ENCODE measurements around the gene SERPINA6.
"Not testable (repeated sequence)": the region's sequence is repeated elsewhere in the genome, so short reads cannot be mapped to it uniquely, and the experiment has no call there.

Gene SERPINA6

DNA sequence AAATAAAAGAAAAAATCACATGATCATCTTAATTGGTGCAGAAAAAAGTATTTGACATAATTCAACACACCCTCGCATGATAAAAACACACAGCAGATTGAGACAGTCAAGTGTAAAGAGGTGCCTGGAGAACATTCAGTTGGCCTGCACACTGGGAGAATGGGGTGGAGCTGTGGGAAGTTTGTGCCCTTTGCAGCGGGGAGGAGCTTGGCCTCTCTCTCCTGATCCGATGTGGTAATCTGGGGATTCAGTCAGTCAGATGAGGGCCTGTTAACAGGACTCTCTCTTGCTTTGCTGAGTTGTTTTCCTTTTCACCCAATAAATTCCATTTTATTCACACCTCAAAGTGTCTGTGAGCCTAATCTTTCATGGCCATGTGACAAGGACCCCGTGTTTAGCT, 5.9 kb downstream of the SERPINA6 start:
- Mint-ChIP-seq H3K27ac (no peak overlapping the region), H3K36me3 (ENCODE audit: low read depth) (no peaks in the 10 kb centered on the region)

DNA sequence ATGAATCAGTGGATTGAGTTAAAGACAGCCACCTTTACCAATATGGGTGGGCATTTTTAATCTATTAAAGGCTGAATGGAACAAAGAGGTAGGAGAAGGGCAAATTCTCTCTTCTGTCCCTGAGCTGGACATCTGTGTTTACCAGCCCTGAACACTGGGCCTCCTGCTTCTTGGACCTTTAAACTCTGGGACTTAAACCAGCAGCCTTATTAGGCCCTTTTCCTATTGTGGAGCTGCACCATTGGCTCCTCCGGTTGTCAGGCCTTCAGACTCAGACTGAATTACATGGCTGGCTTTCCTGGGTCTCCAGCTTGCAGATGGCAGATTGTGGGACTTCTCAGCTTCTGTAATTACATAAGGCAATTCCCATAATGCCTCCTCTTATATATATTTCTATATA, 6.4 kb downstream of the SERPINA6 start:
- Mint-ChIP-seq H3K27ac (no peak overlapping the region), H3K36me3 (ENCODE audit: low read depth) (no peaks in the 10 kb centered on the region), H3K4me1 (ENCODE audit: low read depth) (no peaks in the 10 kb centered on the region), H3K27me3 (peaks cover 15% of the 10 kb centered on the region), H3K9me3 (peaks cover 12% of the 10 kb centered on the region), H3K4me3 (no peak overlapping the region)

More for the DNA sequence above, 5.9 kb downstream of the SERPINA6 start:
- Mint-ChIP-seq H3K4me1 (ENCODE audit: low read depth) (no peaks in the 10 kb centered on the region), H3K4me3 (no peak overlapping the region), H3K27me3 (peaks cover 17% of the 10 kb centered on the region), H3K9me3 (peaks cover 12% of the 10 kb centered on the region)

DNA sequence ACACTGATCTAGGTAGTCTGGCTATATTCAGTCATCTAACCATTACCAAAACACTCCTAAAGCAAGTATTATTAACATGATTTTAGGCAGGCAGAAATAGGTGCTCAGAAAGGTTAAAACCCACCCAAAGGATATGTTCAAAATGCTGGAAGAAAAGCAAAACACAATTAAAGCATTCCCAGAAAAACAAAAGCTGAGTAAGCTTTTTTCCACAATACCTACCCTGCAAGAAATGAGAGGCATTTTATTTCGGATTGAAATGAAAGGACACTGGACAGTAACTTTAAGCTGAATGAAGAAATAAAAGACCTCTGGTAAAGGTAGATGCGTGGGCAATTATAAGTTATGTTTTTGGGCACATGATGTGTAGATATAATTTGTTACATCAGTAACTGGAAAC, 8.2 kb downstream of the SERPINA6 start:
- peaks cover 12% of the 10 kb centered on the region for H3K9me3 Mint-ChIP-seq
- no peaks in the 10 kb centered on the region for H3K36me3 Mint-ChIP-seq (ENCODE audit: low read depth)
- H3K4me3 Mint-ChIP-seq, result no peak overlapping the region
- H3K27me3 Mint-ChIP-seq, result peaks cover 10% of the 10 kb centered on the region
- H3K27ac Mint-ChIP-seq, result no peak overlapping the region
- H3K4me1 Mint-ChIP-seq (ENCODE audit: low read depth), result no peaks in the 10 kb centered on the region

DNA sequence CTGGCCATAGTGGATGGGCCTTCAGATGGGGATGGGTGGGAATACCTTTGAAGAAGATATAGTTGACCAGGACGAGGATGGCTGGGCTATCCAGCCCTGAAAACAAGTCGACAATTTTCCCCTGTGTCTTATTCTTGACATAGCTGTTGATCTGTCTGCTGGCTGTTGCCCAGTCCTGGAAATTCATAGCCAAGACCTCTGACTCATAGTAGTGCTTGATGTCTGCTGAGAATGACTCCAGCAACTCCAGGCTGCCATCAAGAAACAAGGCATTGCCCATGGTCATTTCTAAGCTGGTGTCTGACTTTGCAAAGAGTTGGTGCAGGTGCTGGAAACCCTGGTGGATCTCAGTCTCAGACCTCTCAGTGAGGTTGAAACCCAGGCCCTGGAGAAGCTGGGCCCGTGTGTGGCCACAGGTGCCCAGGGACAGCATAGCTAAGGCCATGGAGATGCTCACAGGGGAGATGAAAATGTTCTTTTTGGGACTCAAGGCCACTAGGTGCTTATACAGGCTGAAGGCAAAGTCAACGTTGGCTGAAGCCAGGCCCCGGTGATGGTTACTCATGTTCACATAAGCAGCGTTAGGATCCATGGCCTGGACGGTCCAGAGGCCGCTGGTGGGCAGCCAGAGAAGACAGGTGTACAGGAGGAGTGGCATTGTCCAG, 9.0 kb downstream of the SERPINA6 start:
- Mint-ChIP-seq H3K27me3 (peaks cover 10% of the 10 kb centered on the region), H3K4me3 (no peak overlapping the region), H3K27ac (no peak overlapping the region), H3K4me1 (ENCODE audit: low read depth) (no peaks in the 10 kb centered on the region), H3K36me3 (ENCODE audit: low read depth) (no peaks in the 10 kb centered on the region), H3K9me3 (peaks cover 12% of the 10 kb centered on the region)

DNA sequence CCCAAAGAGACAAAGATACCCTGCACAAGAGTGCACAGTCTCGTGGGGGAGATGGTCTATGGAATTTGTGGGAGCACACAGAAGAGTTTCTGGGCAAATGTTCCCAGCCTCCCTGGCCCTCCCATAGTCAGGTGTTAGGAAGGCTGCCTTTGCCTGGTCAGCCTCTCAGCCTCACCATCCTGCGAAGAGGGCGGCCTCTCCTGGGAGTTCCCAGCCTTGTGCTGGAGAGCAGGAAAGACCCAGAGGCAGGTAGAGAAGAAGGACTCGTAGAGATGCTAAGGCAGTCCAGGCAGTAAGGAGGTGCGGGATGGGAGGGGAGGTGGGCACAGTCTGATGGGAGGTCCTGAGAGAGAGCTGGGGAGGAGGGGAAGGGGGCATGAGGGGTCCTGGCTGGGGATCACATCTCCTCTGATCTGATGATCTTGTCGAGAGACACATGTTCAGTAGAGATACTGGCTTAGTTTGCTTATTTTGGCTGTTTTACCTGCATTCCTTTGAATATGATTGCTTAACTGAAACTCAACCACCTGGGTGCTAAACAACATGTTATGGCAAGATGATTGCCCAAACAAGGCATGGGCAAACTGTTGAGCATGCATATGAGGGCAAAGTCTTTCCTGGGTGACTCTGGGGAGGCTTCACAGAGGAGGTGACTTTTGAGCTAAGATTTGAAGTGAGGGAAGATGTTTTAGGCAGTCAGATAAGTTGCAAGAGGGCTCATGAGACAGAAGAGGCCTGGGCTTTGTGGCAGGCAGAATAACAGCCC, 10.5 kb downstream of the SERPINA6 start:
- Mint-ChIP-seq H3K4me3 (no peak overlapping the region), H3K27me3 (peaks cover 9% of the 10 kb centered on the region), H3K36me3 (ENCODE audit: low read depth) (no peaks in the 10 kb centered on the region), H3K27ac (no peak overlapping the region), H3K4me1 (ENCODE audit: low read depth) (no peaks in the 10 kb centered on the region), H3K9me3 (peaks cover 14% of the 10 kb centered on the region)

DNA sequence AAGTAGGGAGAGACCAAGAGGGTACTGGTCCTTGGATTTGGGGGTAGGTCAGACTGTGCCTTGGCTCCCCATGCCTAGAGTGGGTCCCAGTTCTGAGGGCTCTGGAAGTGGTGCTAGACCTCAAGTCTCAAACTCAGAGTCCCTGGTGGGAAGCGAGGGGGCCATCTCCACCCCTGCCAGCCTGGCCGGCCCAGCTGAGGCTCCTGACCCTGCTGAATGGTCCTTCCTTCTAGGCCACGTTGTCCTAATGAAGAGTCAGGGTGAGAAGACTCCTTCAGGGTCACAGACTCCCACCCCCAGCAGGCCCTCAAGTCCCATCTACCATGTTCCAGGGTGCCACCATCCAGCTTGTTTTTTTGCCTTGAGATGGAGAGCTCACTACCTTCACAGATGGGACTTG, 12.9 kb downstream of the SERPINA6 start:
- Mint-ChIP-seq H3K4me3 (no peak overlapping the region), H3K27ac (no peak overlapping the region), H3K36me3 (ENCODE audit: low read depth) (no peaks in the 10 kb centered on the region), H3K9me3 (peaks cover 15% of the 10 kb centered on the region), H3K27me3 (peaks cover 4% of the 10 kb centered on the region), H3K4me1 (ENCODE audit: low read depth) (no peaks in the 10 kb centered on the region)

DNA sequence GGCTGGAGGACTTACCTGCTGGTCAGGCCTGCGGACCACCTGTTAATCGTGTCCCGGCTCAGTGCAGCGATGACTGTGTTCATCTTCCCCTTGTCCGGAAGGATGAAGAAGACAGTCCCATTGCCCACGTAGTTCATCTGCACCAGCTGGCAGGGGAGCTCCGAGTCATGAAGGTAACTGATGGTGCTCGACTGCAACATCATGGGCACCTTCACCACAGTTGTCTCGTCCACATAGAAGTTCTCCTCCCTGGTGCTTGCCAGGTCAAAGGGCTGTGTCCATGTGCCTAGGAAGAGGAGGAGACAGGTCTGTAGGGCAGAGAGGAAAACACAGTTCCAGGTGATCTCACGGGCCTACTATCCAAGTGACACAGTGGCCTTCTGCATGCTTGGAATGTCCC, 13.4 kb downstream of the SERPINA6 start:
- no peaks in the 10 kb centered on the region for H3K36me3 Mint-ChIP-seq (ENCODE audit: low read depth)
- no peak overlapping the region for H3K4me3 Mint-ChIP-seq
- no peaks in the 10 kb centered on the region for H3K4me1 Mint-ChIP-seq (ENCODE audit: low read depth)
- H3K27ac Mint-ChIP-seq, result no peak overlapping the region
- H3K27me3 Mint-ChIP-seq, result peaks cover 4% of the 10 kb centered on the region
- H3K9me3 Mint-ChIP-seq, result peaks cover 15% of the 10 kb centered on the region

DNA sequence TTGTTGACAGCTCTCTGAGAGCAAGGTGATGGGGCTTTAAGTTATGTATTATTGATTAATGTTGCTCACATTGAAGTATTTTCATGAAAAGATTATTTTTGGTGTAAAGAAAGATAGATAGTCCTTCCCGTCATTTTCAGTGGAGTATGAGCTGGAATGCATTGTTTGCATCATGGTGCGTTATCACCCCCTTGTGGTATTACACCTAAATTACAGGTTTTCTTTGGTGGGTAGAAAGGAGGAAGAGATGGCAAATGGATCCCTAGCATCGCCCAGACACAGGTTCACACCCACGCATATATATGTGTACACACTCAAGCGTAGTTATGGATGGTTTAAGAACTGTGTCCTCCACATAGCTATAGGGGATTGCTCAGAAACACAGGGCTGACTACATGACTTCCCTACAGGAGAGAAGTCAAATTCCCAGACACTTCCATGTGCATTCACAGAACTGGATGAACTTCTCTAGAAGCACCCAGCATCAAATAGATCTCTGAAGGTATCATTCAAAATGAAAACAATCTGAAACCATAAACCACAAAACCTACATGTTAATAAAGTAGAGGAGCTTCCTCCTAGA, 15.6 kb downstream of the SERPINA6 start:
- Mint-ChIP-seq H3K27me3 (peaks cover 4% of the 10 kb centered on the region), H3K9me3 (peaks cover 15% of the 10 kb centered on the region), H3K4me1 (ENCODE audit: low read depth) (no peaks in the 10 kb centered on the region), H3K27ac (no peak overlapping the region), H3K4me3 (no peak overlapping the region), H3K36me3 (ENCODE audit: low read depth) (no peaks in the 10 kb centered on the region)

DNA sequence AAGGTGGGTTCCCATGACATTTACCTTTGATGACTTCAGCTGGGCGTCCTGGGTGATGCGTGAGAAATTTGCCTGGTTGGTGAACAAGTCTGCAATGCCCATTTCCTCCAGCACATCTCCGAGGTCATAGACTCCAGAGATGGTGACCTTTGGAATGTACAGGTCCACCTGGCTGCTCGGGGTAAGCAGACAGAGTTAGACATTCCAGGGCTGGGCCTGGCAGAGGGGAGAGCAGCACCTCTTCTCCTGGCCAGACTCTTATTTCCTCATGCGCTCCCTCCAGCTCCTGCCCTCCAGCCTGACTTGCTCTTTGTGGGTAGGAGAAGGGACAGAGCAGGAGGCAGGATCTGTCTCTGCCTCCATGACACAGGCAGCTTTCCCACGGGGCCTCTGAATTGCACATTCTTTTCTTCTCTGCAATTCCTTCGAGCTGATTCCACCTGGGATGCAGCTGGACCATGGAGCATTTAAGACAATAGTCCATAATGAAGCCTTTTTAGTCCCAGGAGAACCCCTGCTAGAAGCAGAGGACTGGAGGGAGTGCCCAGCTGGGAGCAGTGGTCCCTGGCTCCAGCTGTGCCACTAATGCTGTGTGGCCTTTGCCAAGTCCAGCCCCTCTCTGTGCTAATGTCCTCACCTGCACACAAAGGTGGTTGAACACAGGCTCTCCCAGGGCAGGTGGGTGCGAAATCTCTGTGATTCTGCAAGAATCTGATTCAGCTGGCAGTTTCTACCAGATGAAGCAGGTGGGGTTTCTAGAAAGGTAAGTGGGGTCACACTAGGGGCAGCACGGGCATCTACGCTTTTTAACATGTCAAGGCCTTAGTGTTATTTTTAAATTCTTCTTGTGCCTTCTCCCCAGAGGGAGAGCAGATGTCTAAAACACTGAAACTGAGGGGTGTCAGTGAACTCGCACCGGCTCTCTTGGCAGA, 16.8 kb downstream of the SERPINA6 start:
- peaks cover 15% of the 10 kb centered on the region for H3K9me3 Mint-ChIP-seq
- H3K4me1 Mint-ChIP-seq (ENCODE audit: low read depth), result no peaks in the 10 kb centered on the region
- no peaks in the 10 kb centered on the region for H3K36me3 Mint-ChIP-seq (ENCODE audit: low read depth)
- H3K27me3 Mint-ChIP-seq, result peaks cover 4% of the 10 kb centered on the region
- H3K27ac Mint-ChIP-seq, result no peak overlapping the region
- H3K4me3 Mint-ChIP-seq, result no peak overlapping the region

DNA sequence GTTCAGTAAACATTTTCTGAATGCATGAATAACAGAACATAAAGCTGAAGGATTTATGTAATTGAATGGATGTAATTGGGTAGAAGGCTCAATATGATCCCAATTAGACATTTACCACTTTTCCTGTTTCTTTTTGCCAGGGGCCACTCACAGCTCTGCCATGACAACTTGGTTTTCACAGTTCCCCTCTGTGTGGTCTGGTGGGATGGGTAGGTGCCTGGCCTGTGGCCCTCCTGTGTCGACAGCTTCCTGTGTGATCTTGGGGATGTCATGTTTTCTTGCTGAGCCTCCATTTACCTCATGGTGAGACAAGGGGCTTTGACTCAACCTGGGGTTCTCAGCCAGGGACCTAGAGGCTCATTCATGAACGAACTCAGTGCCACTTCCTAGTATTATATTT, 17.5 kb downstream of the SERPINA6 start:
- Mint-ChIP-seq H3K4me3 (no peak overlapping the region), H3K4me1 (ENCODE audit: low read depth) (no peaks in the 10 kb centered on the region), H3K27me3 (peaks cover 4% of the 10 kb centered on the region), H3K27ac (no peak overlapping the region), H3K36me3 (ENCODE audit: low read depth) (no peaks in the 10 kb centered on the region), H3K9me3 (peaks cover 15% of the 10 kb centered on the region)

DNA sequence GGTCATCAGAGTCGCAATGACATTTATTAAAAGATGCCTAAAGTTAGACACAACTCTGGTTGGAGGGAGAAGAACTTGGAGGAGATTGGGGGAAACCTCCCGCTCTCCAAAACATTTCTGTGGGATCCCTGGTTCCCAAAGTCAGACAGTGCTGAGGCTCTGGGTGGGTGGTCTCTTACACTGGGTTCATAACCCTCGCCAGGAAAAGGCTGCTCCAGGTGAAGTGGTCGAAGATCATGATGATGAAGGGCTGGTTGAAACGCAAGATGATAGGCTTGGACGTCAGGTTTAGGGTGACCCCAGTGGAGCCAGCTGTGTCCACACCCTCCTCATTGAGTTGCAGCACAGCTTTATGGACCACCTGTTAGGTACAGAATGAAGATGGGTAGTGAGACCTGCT, 18.9 kb downstream of the SERPINA6 start:
- H3K27ac Mint-ChIP-seq, result no peak overlapping the region
- H3K4me1 Mint-ChIP-seq (ENCODE audit: low read depth), result no peaks in the 10 kb centered on the region
- peaks cover 4% of the 10 kb centered on the region for H3K27me3 Mint-ChIP-seq
- H3K9me3 Mint-ChIP-seq, result peaks cover 15% of the 10 kb centered on the region
- no peak overlapping the region for H3K4me3 Mint-ChIP-seq
- no peaks in the 10 kb centered on the region for H3K36me3 Mint-ChIP-seq (ENCODE audit: low read depth)

DNA sequence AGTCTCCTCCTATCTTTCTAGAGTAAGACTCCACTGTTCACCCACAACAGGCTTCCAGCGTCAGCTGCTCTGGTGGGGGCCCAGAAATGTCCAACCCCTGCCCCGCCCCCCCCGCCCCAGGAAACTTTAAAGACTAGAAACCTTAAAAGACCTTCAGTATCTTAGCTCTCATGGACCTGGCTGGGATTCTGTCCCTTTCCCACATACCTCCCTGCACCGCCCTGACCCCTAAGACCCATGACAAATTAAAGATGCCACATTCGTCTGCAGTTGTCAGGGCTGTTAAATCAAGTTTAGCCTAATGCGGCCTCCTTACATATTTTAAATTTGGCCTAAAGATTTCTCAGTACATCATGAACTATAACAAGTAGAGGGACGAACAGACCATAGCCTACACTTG, 20.0 kb downstream of the SERPINA6 start:
- peaks cover 19% of the 10 kb centered on the region for H3K9me3 Mint-ChIP-seq
- peaks cover 10% of the 10 kb centered on the region for H3K27me3 Mint-ChIP-seq
- H3K36me3 Mint-ChIP-seq (ENCODE audit: low read depth), result no peaks in the 10 kb centered on the region
- H3K27ac Mint-ChIP-seq, result no peak overlapping the region
- no peak overlapping the region for H3K4me3 Mint-ChIP-seq
- H3K4me1 Mint-ChIP-seq (ENCODE audit: low read depth), result no peaks in the 10 kb centered on the region

DNA sequence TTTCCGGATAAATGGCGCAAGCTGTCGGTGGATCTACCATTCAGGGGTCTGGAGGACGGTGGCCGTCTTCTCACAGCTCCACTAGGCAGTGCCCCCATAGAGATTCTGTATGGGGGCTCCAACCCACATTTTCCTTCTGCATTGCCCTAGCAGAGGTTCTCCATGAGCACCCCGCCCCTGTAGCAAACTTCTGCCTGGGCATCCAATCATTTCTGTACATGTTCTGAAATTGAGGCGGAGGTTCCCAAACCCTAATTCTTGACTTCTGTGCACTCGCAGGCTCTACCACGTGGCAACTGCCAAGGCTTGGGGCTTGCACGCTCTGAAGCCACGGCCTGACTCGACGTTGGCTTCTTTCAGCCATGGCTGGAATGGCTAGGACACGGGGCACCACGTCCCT, 25.0 kb downstream of the SERPINA6 start:
- H3K27ac Mint-ChIP-seq, result no peak overlapping the region
- H3K9me3 Mint-ChIP-seq, result peaks cover 12% of the 10 kb centered on the region
- no peak overlapping the region for H3K4me3 Mint-ChIP-seq
- no peaks in the 10 kb centered on the region for H3K4me1 Mint-ChIP-seq (ENCODE audit: low read depth)
- H3K36me3 Mint-ChIP-seq (ENCODE audit: low read depth), result no peaks in the 10 kb centered on the region
- H3K27me3 Mint-ChIP-seq, result peaks cover 19% of the 10 kb centered on the region

DNA sequence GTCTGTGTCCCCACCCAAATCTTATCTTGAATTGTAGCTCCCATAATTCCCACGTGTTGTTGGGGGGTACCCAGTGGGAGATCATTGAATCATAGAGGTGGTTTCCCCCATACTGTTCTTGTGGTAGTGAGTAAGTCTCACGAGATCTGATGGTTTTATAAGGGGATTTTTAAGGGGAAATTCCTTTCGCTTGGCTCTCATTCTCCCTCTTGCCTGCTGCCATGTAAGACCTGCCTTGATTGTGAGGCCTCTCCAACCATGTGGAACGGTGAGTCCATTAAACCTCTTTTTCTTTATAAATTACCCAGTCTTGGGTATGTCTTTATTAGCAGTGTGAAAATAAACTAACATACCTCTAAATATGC, 27.0 kb downstream of the SERPINA6 start:
- H3K4me1 Mint-ChIP-seq (ENCODE audit: low read depth); H3K27ac Mint-ChIP-seq: not testable (repeated sequence)
- H3K27me3 Mint-ChIP-seq, result peaks cover 19% of the 10 kb centered on the region

More for the DNA sequence above, 27.0 kb downstream of the SERPINA6 start:
- H3K36me3 Mint-ChIP-seq (ENCODE audit: low read depth); H3K4me3 Mint-ChIP-seq: not testable (repeated sequence)
- peaks cover 12% of the 10 kb centered on the region for H3K9me3 Mint-ChIP-seq

Measured in stimulated activated naive CD8-positive, alpha-beta T cell treated with anti-CD3 and anti-CD28 coated beads, Interleukin-15, Interleukin-2, amounts not matched to agents 100 ng/mL and 50 ng/mL, for 24 hours (primary cell).